PC-3 (cell line): ENCODE data around the gene GGA1. TPM values are rescaled to one million over a fixed set of nuclear protein-coding genes. Genes with fewer than 3 reads are reported as not detected.

Source experiments
- ATAC-seq: fragments of 200-7000 bp; cut with Tn5 transposase; 2 replicates; pipeline ENCODE4 v1.9.1; 2020; ENCODE audit warnings: mild to moderate bottlenecking, moderate library complexity
- BruUV-seq: library from RNA; stranded (reverse); fragments of 400-500 nt; replicated peaks from 2 replicates; lab custom pipeline; 2021; lab: Mats Ljungman, UMichigan
- CTCF ChIA-PET: fragments of 300-600 bp; sonication (Branson Sonifier 250); formaldehyde crosslinking; loops from one replicate; lab custom pipeline; 2022; ENCODE audit warnings: antibody characterized with exemption; lab: Charles Lee
- POLR2A ChIA-PET: fragments of 300-600 bp; sonication (Branson Sonifier 250); formaldehyde crosslinking; loops from one replicate; lab custom pipeline; 2022; ENCODE audit warnings: antibody characterized with exemption; ENCODE audit not compliant: unreplicated experiment; lab: Charles Lee
- DNase-seq: peaks from one replicate; pipeline ENCODE4 v3.0.0-alpha.2; 2015
- H2AFZ ChIP-seq: fragments of 300-600 bp; sonication (generic); 2 replicates; pipeline ENCODE4 v1.6.0; 2016; ENCODE audit warnings: antibody characterized with exemption, low read length
- H3F3A ChIP-seq: fragments of 300-600 bp; sonication (generic); one replicate; pipeline ENCODE4 v1.6.0; 2017; ENCODE audit warnings: antibody characterized with exemption, low read length, control low read depth, mild to moderate bottlenecking; ENCODE audit not compliant: unreplicated experiment
- H3K27ac ChIP-seq: fragments of 300-600 bp; sonication (generic); 2 replicates; pipeline ENCODE4 v1.5.1; 2016; ENCODE audit warnings: mild to moderate bottlenecking, low read length
- H3K27me3 ChIP-seq: fragments of 300-600 bp; sonication (generic); 2 replicates; pipeline ENCODE4 v1.6.1; 2016; ENCODE audit warnings: low read length, mixed read lengths
- H3K36me3 ChIP-seq: fragments of 300-600 bp; sonication (generic); 2 replicates; pipeline ENCODE4 v1.6.1; 2016; ENCODE audit warnings: low read depth, mixed run types, low read length, mixed read lengths
- H3K4me1 ChIP-seq: fragments of 300-600 bp; sonication (generic); 2 replicates; pipeline ENCODE4 v1.5.1; 2016; ENCODE audit warnings: low read length; ENCODE audit not compliant: insufficient read depth
- H3K4me2 ChIP-seq: fragments of 300-600 bp; sonication (generic); 2 replicates; pipeline ENCODE4 v1.6.0; 2016; ENCODE audit warnings: low read length
- H3K4me3 ChIP-seq: fragments of 300-600 bp; sonication (generic); 2 replicates; pipeline ENCODE4 v1.5.1; 2016; ENCODE audit warnings: mild to moderate bottlenecking, low read length, mixed read lengths
- H3K79me2 ChIP-seq: fragments of 300-600 bp; sonication (generic); 2 replicates; pipeline ENCODE4 v1.6.1; 2017; ENCODE audit warnings: low read length, mixed read lengths
- H3K9ac ChIP-seq: fragments of 300-600 bp; sonication (generic); 2 replicates; pipeline ENCODE4 v1.6.0; 2016; ENCODE audit warnings: mild to moderate bottlenecking, low read length
- H3K9me2 ChIP-seq: fragments of 300-600 bp; sonication (generic); replicated peaks from 2 replicates; pipeline ENCODE4 v1.6.1; 2016; ENCODE audit warnings: mixed run types, low read length, mixed read lengths
- H3K9me3 ChIP-seq: fragments of 300-600 bp; sonication (generic); 2 replicates; pipeline ENCODE4 v1.6.1; 2016; ENCODE audit warnings: low read length, mixed read lengths
- H4K20me1 ChIP-seq: fragments of 300-600 bp; sonication (generic); 2 replicates; pipeline ENCODE4 v1.6.1; 2016; ENCODE audit warnings: low read length, mixed read lengths
- CTCF ChIP-seq: fragments of 300-600 bp; sonication (generic); conservative IDR thresholded peaks from 2 replicates; pipeline ENCODE4 v1.5.1; 2017; ENCODE audit warnings: antibody characterized with exemption, low read depth, mild to moderate bottlenecking, low read length
- EZH2 ChIP-seq: fragments of 300-600 bp; sonication (generic); IDR thresholded peaks from one replicate; pipeline ENCODE4 v1.6.1; 2017; ENCODE audit warnings: antibody characterized with exemption, mild to moderate bottlenecking, low read length; ENCODE audit not compliant: unreplicated experiment
- EZH2phosphoT487 ChIP-seq: fragments of 300-600 bp; sonication (generic); IDR thresholded peaks from 2 replicates; pipeline ENCODE4 v1.6.1; 2018; ENCODE audit warnings: mild to moderate bottlenecking, antibody characterized with exemption, low read length, borderline replicate concordance
- intact Hi-C: fragments of 100-400 bp; cut with micrococcal nuclease; formaldehyde crosslinking; loops from 2 replicates; pipeline ENCODE4 v1.9.0; 2023
- total RNA-seq: library from RNA; depleted of rRNA; stranded (reverse); fragments of >200 nt; gene quantifications from 2 replicates; pipeline ENCODE4 v1.2.3, GENCODE V29; 2014

The GGA1 gene
- total RNA-seq, 1 experiment from 2014 or later = 49.1 TPM

- intact Hi-C loops = no loop called here
- TF ChIP-seq EZH2 (no peak), EZH2phosphoT487 (no peak), CTCF (no peak)
- no peak overlapping the region for H3K27ac ChIP-seq
- peaks cover 57% of the 10 kb centered on the region for H3K79me2 ChIP-seq
- no peak overlapping the region for H3K9ac ChIP-seq
- H3K27me3 ChIP-seq = no peaks in the 10 kb centered on the region
- H2AFZ ChIP-seq = no peak overlapping the region
- H3F3A ChIP-seq = no peaks in the 10 kb centered on the region
- H3K4me1 ChIP-seq = peaks cover 19% of the 10 kb centered on the region
- POLR2A ChIA-PET = no interaction called here
- H3K4me2 ChIP-seq = no peak overlapping the region
- CTCF ChIA-PET = no interaction called here
- H4K20me1 ChIP-seq = peaks cover 18% of the 10 kb centered on the region
- no TSS peak for BruUV-seq
- ATAC-seq = no peak
- no peaks in the 10 kb centered on the region; the same call in 1 of the 2 replicates for H3K36me3 ChIP-seq
- H3K9me2 ChIP-seq = no peaks in the 10 kb centered on the region
- DNase-seq = no peak
- no peak overlapping the region for H3K4me3 ChIP-seq
- no peaks in the 10 kb centered on the region for H3K9me3 ChIP-seq
Measured at GRCh38 chr22:37664249-37665101, 55.8 kb downstream of the GGA1 start.

GRCh38 chr22:37665487-37665886, 56.9 kb downstream of the GGA1 start:
- POLR2A ChIA-PET = no interaction called here
- Histone ChIP-seq H3K4me1 (peaks cover 11% of the 10 kb centered on the region), H3K9ac (no peak overlapping the region), H3K4me3 (no peak overlapping the region), H3K79me2 (peaks cover 47% of the 10 kb centered on the region), H3K36me3 (no peaks in the 10 kb centered on the region; the same call in 1 of the 2 replicates), H4K20me1 (peaks cover 8% of the 10 kb centered on the region), H2AFZ (no peak overlapping the region), H3K27ac (no peak overlapping the region), H3K9me2 (no peaks in the 10 kb centered on the region), H3K9me3 (no peaks in the 10 kb centered on the region), H3K27me3 (no peaks in the 10 kb centered on the region), H3K4me2 (no peak overlapping the region), H3F3A (no peaks in the 10 kb centered on the region)
- ATAC-seq = no peak
- no TSS peak for BruUV-seq
- TF ChIP-seq CTCF (no peak), EZH2 (no peak), EZH2phosphoT487 (no peak)
- CTCF ChIA-PET = no interaction called here
- no peak for DNase-seq
- intact Hi-C loops = no loop called here

GRCh38 chr22:37669586-37669985, 61.0 kb downstream of the GGA1 start:
- intact Hi-C loops = no loop called here
- DNase-seq (no peak), ATAC-seq (no peak)
- ChIA-PET POLR2A (no interaction called here), CTCF (no interaction called here)
- peaks cover 13% of the 10 kb centered on the region for H3K79me2 ChIP-seq
- BruUV-seq = no TSS peak
- no peak overlapping the region for H3K27ac ChIP-seq
- no peak overlapping the region for H3K9ac ChIP-seq
- no peak overlapping the region for H2AFZ ChIP-seq
- no peaks in the 10 kb centered on the region; the same call in 1 of the 2 replicates for H3K36me3 ChIP-seq
- H3K4me3 ChIP-seq = no peak overlapping the region
- H3K4me1 ChIP-seq = no peaks in the 10 kb centered on the region
- H3K27me3 ChIP-seq = no peaks in the 10 kb centered on the region
- TF ChIP-seq EZH2phosphoT487 (no peak), CTCF (no peak), EZH2 (no peak)
- H3F3A ChIP-seq = no peaks in the 10 kb centered on the region
- no peaks in the 10 kb centered on the region for H4K20me1 ChIP-seq
- no peaks in the 10 kb centered on the region for H3K9me3 ChIP-seq
- no peaks in the 10 kb centered on the region for H3K9me2 ChIP-seq
- no peak overlapping the region for H3K4me2 ChIP-seq
